Right atrium auricular region (tissue), 2 donors: ENCODE results near the gene HOMER2. TPM values are rescaled to one million over a fixed set of nuclear protein-coding genes. Genes with fewer than 3 reads are reported as not detected.

Source experiments
- DNase-seq: peaks from one replicate; pipeline ENCODE4 v3.0.0-alpha.2; 2019; ENCODE audit warnings: low spot score
- H3K27ac ChIP-seq, 2 donors: fragments of 200-600 bp; sonication (generic); 1 replicate in 1 of 2; 2 replicates in 1 of 2; pipeline ENCODE4 v1.5.1; 2016 to 2019
- H3K27me3 ChIP-seq, 2 donors: fragments of 200-600 bp; sonication (generic); one replicate each; pipeline versions ENCODE4 v1.5.1 to v1.6.0; 2017 to 2019
- H3K36me3 ChIP-seq: fragments of 200-600 bp; sonication (generic); one replicate; pipeline ENCODE4 v1.5.1; 2016
- H3K4me1 ChIP-seq, 2 donors: fragments of 200-600 bp; sonication (generic); one replicate each; pipeline versions ENCODE4 v1.5.1 to v1.6.0; 2017 to 2019
- H3K4me3 ChIP-seq, 2 donors: fragments of 200-600 bp; sonication (generic); 1 replicate in 1 of 2; 2 replicates in 1 of 2; pipeline ENCODE4 v1.5.1; 2017 to 2019; ENCODE audit warnings: mild to moderate bottlenecking in 1 of 2, moderate library complexity in 1 of 2
- H3K9me3 ChIP-seq, 2 donors: fragments of 200-600 bp; sonication (generic); one replicate each; pipeline ENCODE4 v1.5.1; 2019
- CTCF ChIP-seq, 2 donors: fragments of 200-600 bp; sonication (generic); IDR thresholded peaks; one replicate each; pipeline ENCODE4 v1.5.1; 2019; ENCODE audit warnings: antibody characterized with exemption in 2 of 2
- total RNA-seq, 2 donors: library from RNA; depleted of rRNA; stranded (reverse); fragments of >200 nt; gene quantifications; one replicate each; pipeline ENCODE4 v1.1.0, GENCODE V29; 2016

HOMER2 gene
- total RNA-seq, 2 donors from 2014 or later = 18.3 to 24.8 TPM

GRCh38 chr15:82993144-82993543 is 40.6 kb upstream of the HOMER2 start:
- no peaks in the 10 kb centered on the region for H3K27me3 ChIP-seq
- H3K4me1 ChIP-seq = no peaks in the 10 kb centered on the region
- TF ChIP-seq CTCF (IDR thresholded peaks at IDR 0.05) = no peak
- H3K9me3 ChIP-seq = no peaks in the 10 kb centered on the region
- DNase-seq = no peak
- peaks cover 17% of the 10 kb centered on the region for H3K36me3 ChIP-seq
- no peak overlapping the region for H3K27ac ChIP-seq
- H3K4me3 ChIP-seq = no peak overlapping the region

DNA sequence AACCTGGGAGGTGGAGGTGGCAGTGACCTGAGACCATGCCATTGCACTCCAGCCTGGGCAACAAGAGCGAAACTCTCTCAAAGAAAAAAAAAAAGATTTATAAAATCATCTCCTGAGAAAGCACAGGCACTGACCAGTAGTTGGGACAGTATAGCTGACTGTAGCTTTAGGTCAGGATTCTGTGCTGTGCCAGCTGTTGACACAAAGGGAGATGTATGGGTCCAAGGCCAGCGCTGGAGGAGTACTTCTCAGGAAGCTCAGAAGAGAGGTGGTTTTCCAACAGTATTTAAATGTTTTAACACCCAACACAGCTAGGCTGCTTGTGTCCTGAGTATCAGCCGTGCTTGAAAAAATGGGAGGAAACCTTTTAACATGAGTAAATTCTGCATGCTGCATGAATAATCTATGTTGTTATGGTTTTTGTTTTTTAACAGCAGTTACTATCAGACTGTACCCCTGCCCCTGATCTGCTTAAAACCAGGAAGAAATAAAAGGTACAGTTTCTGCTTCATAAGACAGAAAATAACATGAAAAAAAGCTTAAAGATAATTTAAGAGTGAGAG is 40.0 kb upstream of the HOMER2 start:
- Histone ChIP-seq H3K4me3 (no peak overlapping the region), H3K9me3 (no peaks in the 10 kb centered on the region), H3K27me3 (no peaks in the 10 kb centered on the region), H3K27ac (no peak overlapping the region), H3K36me3 (peaks cover 17% of the 10 kb centered on the region), H3K4me1 (no peaks in the 10 kb centered on the region)
- no peak for TF ChIP-seq CTCF (IDR thresholded peaks at IDR 0.05)
- DNase-seq = no peak

DNA sequence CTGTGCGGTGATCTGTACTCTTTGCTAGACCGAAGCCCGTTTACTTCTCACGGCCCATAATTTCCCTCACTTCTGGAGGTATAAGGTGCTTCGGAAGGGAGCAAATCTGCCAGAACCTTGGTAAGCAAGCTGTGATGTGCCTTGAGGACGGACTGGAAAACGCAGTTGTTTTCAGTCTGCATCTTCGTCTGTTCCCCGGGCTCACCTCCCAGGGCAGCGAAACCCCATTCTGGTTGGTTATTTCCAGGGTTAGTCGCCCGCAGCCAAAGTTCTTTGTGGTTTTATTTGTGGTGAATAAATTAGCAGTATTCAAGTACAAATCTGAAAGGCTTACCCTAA is 33.9 kb upstream of the HOMER2 start:
- H3K9me3 ChIP-seq = no peaks in the 10 kb centered on the region
- peaks cover 14% of the 10 kb centered on the region for H3K36me3 ChIP-seq
- H3K4me1 ChIP-seq = peaks cover 0 to 13% of the 10 kb centered on the region in 2 donors
- peak overlapping the region; percentile 81 to 85 for H3K27ac ChIP-seq
- no peaks in the 10 kb centered on the region for H3K27me3 ChIP-seq
- no peak for TF ChIP-seq CTCF (IDR thresholded peaks at IDR 0.05)
- no peak for DNase-seq
- peak overlapping the region; percentile 90 for H3K4me3 ChIP-seq

DNA sequence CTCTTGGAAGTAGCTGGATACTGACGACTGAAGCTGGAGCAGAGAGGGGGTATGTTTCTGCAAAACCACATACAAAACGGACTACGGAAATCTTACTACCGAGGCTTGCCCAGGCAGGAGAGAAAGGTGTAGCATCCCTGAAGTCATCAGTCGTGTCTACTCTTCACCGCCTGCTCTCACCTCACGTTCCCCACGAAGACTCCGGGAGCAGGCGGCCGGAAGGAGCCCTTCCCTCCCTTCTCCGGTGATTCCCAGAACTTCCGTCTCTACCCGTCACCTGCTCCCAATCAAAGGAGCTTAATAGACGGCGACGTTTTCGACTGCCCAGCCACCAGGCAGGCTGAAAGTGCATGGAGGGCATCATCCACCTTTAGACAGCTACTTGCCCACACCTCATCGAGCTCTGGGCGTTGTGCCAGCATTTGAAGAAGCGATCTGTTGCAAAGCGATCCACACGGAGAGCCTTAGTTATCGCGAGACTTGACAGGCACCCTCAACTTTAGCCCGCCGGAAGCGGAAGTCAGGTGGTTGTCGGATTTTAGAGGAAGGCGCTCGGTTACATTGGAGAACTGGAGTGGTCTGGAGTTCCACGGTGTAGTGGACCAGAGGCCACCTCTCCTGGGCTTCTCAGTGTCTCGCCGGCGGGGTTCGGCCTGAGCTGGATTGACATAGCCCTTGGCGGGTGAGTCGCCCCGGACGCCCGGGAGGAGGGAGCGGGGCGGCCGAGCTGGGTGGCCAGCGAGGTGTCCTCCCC is 33.3 kb upstream of the HOMER2 start, which contains the start of gene RAMAC:
Gene RAMAC (plus strand): TSS at position 523 of the 754 bp plus-strand sequence. CDS start 2,809 bp downstream, outside the sequence.
- H3K4me3 ChIP-seq = peak within 1 kb of the TSS; percentile 90
- DNase-seq = peak; percentile 96
- peaks cover 0 to 13% of the 10 kb centered on the region in 2 donors for H3K4me1 ChIP-seq
- H3K27ac ChIP-seq = peak within 1 kb of the TSS; percentile 81 to 85
- no peaks in the 10 kb centered on the region for H3K9me3 ChIP-seq
- H3K27me3 ChIP-seq = no peaks in the 10 kb centered on the region
- no peak for TF ChIP-seq CTCF (IDR thresholded peaks at IDR 0.05)
- H3K36me3 ChIP-seq = peaks cover 9% of the 10 kb centered on the region

DNA sequence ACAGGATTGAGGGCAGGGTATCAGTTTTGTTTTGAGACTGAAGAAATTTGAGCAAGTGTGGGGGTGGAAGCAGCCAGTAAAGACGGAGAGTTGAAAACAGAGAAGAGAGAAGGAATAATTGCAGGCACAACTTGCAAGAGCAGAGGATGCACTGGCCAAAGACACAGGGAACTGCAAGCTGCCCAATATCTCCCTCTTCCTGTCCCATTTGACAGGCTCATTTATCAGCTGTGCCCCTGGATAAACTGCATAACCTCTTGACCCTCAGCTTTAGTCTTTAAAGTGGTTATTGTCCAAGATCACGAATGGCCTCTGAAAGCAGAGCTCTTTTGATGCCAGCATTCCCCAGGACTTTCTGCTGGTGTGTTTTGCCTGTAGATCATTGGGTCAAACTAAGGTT is 28.5 kb upstream of the HOMER2 start:
- H3K27ac ChIP-seq = no peak overlapping the region
- H3K27me3 ChIP-seq = no peaks in the 10 kb centered on the region
- DNase-seq = no peak
- no peak overlapping the region for H3K4me3 ChIP-seq
- H3K4me1 ChIP-seq = peaks cover 0 to 4% of the 10 kb centered on the region in 2 donors
- TF ChIP-seq CTCF (IDR thresholded peaks at IDR 0.05) = no peak
- no peaks in the 10 kb centered on the region for H3K9me3 ChIP-seq
- H3K36me3 ChIP-seq = no peaks in the 10 kb centered on the region
